ENCODE results near the gene CORT.
"Not testable (repeated sequence)": the region's sequence is repeated elsewhere in the genome, so short reads cannot be mapped to it uniquely, and the experiment has no call there.

The CORT gene, protein sequence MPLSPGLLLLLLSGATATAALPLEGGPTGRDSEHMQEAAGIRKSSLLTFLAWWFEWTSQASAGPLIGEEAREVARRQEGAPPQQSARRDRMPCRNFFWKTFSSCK

DNA sequence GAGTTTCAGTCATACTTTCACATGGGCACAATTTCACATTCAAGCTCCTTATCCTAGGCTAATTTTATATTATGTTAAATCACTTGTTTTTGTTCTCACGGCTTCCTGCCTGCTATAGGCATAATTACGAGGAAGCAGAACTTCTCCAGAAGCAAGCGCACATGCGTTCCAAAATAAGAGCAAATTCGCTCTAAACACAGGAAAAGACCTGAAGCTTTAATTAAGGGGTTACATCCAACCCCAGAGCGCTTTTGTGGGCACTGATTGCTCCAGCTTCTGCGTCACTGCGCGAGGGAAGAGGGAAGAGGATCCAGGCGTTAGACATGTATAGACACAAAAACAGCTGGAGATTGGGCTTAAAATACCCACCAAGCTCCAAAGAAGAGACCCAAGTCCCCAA lies at the start of gene CORT:
Gene CORT (plus strand): TSS at position 281 of the 400 bp plus-strand sequence. CDS start 193 bp downstream, outside the sequence.
- DNase-seq: peak in 16 of 58 donors; percentile 3 to 40 (median 21)

DNA sequence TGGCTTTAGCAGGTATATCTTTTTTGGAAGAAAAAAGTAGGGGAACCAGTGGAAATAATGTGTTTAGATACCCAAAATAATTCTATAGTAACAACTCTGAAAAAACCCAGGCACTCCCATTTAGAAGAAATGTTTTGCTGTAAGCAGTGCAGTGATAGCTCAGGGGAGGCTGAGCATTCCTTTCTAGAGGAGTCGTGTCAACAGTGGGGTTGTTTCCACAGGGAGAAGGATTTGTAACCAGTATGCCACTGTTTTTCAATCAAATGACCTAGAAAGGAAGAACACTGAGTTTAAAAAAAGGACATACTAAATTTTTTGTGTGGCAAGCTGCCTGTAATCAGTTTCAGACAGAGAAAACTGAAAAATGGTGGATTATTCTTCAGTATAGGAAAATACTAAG lies 48.5 kb upstream of the CORT start:
- DNase-seq: no peak

DNA sequence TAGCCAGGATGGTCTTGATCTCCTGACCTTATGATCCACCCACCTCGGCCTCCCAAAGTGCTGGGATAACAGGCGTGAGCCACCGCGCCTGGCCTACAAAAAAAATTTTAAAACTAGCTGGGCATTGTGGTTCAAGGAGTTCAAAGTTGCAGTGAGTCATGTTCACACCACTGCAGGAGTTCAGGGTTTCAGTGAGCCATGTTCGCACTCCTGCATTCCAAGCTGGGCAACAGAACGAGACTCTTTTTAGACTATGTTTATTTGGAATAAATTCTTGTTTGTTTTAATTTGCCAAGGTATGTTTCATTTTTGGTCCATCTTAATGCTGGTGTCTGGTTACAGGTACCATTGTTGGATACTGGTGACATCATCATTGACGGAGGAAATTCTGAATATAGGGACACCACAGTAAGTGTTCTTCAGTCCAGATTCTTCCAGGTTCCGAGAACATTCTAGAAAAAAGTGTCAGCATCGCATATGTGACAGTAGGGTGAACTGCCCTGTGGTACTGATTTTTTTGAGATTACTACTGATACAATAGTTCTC lies 47.0 kb upstream of the CORT start:
- no peak for DNase-seq

DNA sequence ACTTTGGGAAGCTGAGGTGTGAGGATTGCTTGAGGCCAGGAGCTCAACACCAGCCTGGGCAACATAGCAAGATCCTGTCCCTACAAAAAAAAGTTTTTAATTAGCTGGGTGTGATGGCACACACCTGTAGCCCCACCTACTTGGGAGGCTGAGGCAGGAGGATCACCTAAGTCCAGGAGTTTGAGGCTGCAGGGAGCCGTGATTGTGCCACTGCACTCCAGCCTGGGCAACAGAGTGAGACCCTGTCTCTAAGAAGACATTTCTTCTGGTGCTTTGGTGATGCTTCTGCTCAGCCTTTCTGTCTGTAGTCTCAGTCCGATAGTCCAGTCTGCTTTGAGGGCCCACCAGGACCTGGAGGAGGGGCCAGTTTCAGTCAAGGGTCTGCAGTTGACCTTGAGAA lies 42.6 kb upstream of the CORT start:
- no peak for DNase-seq

DNA sequence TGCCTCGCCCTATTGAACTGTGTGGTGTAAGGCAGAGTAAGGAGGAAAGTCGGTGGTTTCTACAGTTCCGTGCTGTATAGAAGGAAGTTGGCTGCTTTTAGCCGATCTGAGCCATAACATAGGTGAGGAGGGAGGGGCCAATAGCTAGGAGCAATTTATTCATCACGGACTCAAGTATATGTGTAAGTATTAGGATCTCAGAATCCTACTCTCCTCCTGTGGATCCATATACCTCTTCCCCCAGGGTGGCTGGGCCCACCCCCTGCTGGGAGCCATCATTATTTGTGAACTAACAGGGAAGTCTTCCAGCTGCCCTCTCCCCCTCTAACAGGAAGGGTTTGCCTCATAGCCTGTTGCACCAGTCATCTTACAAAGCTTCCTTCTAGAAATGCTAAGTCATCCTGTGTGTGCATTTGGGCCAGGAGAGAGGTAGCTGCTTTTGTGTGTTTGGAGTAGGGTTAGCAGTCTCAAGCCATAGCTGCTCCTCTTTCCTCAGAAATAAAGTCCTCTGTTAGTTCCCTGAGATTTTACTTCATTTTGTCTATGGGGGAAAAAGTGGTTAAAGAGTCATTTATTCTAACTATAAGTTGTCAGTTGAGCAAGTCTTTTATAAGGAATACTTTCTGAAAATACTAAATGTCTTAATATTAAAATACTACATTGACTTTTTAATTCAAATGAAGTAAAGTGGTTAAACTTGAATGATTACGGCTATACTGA lies 34.5 kb upstream of the CORT start:
- peak in 5 of 58 donors; percentile 6 to 16 (median 8) for DNase-seq

DNA sequence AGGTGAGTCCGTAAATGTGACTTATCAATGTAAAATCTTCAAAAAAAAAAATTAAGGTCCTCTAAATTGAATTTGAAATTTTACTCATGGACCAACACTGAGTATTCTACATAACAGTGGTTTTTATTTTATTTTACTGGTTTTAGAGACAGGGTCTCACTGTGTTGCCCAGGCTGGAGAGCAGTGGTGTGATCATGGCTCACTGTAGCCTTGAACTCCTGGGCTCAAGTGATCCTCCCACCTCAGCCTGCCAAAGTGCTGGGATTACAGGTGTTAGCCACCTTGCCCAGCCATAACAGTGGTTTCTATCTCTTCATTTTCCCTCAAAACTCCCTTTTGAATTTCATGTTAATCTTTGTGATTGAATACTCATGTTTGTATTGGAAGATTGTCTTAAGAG lies 33.9 kb upstream of the CORT start:
- DNase-seq: not testable (repeated sequence)

DNA sequence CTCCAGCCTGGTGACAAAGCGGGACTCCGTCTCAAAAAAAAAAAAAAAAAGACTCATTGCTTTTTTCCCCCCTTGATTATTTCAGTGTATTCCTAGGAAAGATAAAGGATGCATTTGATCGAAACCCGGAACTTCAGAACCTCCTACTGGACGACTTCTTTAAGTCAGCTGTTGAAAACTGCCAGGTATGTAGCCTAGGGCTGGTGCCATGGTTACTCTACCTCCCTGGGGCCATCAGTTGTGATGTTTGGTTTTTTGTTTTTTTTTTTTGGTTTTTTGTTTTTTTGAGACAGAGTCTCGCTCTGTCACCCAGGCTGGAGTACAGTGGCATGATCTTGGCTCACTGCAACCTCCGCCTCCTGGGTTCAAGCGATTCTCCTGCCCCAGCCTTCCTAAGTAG lies 31.1 kb upstream of the CORT start:
- DNase-seq: not testable (repeated sequence)

DNA sequence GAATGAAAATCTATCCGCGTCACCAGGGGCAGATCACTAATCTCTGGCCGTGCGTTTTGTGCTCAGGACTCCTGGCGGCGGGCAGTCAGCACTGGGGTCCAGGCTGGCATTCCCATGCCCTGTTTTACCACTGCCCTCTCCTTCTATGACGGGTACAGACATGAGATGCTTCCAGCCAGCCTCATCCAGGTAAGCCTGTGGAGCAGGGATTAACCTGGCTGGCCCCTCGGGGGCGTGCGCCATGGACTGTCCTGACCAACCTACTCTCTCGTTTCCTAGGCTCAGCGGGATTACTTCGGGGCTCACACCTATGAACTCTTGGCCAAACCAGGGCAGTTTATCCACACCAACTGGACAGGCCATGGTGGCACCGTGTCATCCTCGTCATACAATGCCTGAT lies 30.5 kb upstream of the CORT start:
- DNase-seq: no peak

DNA sequence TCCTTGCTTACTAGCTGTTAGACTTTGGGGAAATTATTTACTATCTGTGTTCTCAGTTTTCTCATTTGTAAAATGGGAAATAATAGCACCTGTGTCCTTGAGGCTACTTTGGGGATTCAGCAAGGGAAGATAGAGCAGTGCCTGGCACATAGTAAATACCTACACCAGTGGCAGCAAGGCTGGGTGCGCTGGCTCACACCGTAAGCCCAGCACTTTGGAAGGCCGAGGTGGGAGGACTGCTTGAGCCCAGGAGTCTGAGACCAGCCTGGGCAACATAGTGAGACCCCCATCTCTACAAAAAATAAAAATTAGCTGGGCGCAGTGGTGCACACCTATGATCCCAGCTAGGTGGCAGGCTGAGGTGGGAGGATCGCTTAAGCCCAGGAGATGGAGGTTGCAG lies 28.2 kb upstream of the CORT start:
- DNase-seq: no peak

DNA sequence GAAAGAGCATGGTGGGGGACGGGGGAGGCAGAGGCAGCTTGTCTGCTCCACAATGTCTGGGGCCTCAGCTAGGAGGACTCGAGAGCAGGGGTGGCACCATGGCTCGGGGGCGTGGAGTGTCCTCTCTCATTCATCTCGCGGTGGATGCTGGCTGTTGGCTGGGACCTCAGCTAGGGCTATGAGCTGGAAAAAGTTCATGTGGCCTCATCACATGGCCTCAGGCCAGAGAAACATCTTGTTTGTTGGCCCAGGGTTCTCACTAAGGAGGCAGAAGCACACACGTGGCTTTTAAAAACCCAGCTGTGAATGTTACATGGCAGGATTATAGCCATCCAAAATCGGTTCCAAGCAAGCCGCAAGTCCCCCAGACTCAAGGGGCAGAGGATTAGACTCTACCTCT lies 25.8 kb upstream of the CORT start:
- peak in 2 of 58 donors; percentile 7 to 14 for DNase-seq

DNA sequence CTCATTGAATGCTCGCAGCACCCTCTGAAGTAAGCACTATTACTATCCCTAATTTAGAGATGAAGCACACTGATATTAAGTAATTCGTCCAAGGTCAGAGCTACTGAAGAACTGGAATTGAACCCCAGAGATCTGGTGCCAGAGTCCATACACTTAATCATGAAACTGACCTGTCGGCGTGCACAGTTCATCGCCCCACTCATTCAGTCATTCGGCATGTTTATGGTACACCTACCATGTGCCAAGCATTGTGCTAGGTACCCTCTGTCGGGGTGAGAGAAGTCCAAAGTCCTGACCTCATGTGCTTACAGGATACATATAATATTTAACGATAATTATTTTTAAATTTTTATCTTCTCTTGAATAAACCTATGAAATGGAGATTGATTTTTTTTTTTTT lies 25.2 kb upstream of the CORT start:
- no peak for DNase-seq

DNA sequence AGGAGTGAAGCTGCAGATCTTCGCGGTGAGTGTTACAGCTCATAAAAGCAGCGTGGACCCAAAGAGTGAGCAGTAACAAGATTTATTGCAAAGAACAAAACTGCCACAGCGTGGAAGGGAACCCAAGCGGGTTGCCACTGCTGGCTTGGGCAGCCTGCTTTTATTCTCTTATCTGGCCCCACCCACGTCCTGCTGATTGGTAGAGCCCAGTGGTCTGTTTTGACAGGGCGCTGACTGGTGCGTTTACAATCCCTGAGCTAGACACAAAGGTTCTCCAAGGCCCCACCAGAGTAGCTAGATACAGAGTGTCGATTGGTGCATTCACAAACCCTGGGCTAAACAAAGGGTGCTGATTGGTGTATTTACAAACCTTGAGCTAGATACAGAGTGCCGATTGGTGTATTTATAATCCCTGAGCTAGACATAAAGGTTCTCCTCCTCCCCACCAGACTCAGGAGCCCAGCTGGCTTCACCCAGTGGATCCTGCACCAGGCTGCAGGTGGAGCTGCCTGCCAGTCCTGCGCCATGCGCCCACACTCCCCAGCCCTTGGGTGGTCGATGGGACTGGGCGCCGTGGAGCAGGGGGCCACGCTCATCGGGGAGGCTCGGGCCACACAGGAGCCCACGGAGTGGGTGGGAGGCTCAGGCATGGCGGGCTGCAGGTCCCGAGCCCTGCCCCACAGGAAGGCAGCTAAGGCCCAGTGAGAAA lies 23.9 kb upstream of the CORT start:
- DNase-seq: not testable (repeated sequence)

DNA sequence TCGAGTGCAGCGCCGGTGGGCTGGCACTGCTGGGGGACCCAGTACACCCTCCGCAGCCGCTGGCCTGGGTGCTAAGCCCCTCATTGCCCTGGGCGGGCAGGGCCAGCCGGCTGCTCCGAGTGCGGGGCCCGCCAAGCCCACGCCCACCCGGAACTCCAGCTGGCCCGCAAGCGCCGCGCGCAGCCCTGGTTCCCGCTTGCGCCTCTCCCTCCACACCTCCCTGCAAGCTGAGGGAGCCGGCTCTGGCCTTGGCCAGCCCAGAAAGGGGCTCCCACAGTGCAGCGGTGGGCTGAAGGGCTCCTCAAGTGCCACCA lies 23.3 kb upstream of the CORT start:
- not testable (repeated sequence) for DNase-seq

DNA sequence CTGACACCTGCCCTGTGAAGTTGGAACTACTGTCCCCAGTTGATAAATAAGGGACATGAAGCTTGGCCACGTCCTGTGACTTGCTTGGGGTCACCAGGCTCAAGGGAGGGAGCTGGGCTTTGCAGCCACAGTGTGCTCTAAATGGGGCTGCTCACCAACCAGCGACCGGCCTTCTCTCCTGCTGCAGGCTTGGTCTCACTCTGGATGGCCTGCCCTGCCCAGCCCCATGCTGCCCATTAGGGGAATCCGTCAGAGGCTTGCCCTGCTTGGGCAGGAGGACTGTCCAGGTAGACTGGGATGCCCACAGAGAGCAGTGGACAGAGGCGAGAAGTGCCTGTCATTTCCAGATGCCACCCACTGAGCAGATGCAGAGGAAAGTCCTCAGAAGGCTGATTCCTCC lies 20.8 kb upstream of the CORT start:
- DNase-seq: no peak

DNA sequence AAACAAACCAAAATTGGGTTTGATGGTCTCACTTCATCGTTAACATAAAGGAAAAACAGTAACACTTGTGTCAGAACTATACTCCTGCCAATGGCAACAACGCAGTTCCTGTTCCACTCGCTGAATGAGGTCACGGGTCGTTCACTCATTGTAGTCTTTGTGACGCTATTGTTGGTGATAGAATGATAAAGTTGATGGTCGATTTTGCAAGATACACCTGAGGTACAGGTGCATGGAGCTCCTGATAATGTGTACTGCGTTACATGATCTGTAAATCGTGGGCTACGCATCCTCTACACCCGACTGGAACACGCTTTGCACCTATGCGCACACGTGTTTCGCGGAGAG lies 20.0 kb upstream of the CORT start:
- no peak for DNase-seq

DNA sequence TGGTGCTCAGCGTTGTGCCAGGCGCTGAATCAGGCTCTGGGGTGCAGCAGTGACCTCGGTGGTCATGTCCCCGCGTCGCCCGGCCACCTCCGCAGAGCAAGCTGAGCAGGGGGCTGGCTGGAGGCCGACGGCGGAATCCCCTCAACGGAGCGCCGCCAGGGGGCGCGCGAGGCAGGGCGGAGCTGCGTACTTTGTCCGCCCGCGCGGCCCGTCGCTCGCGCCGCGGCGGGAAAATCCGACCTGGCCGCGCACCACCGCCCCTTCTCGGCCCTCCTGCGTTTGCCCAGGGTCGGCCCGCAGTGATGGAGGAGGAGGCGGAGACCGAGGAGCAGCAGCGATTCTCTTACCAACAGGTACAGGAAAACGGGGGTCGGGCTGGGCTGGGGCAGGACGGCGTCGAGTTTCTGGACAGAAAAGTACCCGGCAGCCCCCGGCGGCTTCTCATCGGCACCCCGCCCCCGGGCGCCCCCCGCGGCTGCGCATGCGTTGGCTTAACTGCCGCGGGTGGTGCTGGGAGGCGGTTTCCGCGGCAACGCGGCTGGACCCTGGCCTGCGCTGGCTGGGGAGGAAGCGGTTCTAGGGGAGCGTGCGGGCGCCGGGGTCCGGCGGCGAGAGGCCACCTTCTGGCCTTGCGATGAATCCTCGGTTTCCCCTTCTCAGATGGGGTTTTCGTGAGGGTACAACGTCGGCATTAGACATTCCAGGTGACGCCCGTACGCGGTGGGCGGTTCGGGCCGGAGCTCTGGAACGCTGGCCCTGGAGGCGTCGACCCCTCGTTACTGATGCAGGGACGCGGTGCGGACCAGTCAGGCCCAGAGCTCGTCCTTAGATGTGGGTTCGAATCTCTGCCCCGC lies 19.4 kb upstream of the CORT start, which contains the start of gene CENPS:
Gene CENPS (plus strand): TSS at position 218 of the 854 bp plus-strand sequence. CDS start 85 bp downstream, at position 303.
- peak in 57 of 58 donors; percentile 47 to 96 (median 84) for DNase-seq

DNA sequence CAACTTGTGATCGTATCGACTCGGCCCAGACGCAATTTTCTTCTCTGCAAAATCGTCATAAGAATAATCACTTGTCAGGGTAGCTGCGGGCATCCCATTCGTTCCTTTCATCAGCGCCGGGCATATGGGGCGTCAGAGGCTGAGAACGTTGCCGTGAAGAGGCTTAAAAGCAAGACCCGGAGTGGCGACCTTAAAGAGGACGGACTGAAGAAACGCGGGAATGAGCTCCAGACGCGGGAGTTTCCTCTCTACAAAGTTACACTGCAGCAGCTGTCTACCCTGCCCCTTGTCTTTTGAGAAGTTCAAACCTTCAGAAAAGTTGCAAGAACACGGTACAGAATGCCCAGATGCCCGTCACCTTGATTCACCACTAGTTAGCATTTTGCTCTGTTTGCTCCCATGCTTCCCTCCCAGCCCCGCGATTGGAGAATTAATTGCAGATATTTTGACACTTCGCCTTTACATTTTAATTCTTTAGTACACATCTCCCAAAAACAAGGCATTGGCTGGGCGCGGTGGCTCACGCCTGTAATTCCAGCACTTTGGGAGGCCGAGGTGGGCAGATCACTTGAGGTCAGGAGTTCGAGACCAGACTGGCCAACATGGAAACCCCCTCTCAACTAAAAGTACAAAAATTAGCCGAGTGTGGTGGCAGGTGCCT lies 18.6 kb upstream of the CORT start:
- DNase-seq: peak in 1 of 58 donors; percentile 35

DNA sequence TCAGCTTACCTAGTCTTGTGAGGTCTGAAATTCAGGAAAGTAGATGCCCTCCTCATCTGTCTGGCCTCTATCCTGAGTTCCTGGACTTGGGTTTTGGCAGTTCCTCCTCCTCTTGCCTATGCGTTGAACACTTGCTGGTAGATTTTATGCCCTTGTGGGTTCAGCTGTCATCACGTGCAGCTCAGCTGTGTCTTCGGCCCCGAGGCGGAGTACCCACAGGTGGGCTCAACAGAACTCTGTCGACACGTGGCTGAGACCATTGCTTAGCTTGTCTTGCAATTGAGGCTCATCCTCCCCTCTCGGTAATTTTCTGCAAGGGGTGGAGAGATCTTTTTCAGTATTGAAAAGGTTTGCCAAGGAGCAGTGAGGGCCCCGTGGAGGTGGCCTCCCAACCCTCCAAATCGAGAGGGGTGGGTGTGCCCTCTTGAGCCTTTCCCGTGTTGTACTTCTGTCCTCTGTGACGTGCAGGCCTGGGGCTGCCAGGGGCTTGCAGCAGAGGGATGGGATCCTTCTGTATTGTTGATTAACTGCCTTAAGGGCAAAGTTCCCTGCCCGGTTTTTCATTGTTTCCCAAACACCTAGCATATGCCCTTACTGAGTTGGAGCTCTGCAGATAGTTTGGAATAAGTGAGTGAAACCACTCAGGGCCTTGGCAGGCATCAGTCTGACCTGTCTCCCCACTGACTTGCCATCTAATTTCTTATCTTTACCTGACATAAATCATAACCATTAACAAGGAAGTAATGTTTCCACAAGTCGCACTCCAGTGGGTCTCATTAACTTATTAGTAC lies 16.7 kb upstream of the CORT start:
- no peak for DNase-seq

DNA sequence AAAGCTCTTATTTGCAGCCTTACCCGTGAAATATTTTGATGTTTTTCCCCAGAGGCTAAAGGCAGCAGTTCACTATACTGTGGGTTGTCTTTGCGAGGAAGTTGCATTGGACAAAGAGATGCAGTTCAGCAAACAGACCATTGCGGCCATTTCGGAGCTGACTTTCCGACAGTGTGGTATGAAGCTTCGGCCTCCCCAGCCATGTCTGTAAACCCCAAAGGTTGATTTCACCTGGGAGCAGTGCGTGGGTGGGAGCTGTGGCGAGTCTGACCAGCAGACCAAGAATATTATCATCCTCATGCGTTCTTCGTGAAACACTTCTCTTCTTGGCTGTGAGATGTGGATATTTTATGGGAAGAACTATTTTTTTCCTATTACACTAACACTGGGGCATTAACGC lies 16.0 kb upstream of the CORT start:
- DNase-seq: no peak

DNA sequence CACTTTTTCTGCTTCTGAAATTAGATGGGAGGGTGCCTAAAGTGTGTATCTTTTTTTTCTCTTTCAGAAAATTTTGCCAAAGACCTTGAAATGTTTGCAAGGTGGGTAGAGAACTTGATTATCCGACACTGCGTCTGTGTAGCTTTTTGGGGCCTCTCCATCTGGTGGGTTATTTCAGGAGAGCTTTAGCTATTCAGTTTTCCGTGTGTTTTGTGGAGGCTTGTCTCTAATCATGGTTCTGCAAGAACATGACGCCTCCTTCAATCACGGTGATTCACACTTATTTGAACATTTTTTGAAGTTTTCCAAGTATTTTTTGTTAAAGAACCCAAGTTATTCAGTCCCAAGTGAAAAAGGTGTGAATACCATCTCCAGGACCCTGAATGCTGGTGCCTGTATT lies 15.2 kb upstream of the CORT start:
- DNase-seq: peak in 1 of 58 donors; percentile 8

Measured in anterior cingulate cortex (tissue), 58 donors.